Loucy (cell line): ENCODE measurements around the gene ZNF236.

Experiments
- H2AFZ ChIP-seq: fragments of 200-600 bp; sonication (generic); 2 replicates; pipeline ENCODE4 v1.6.0; 2016; ENCODE audit warnings: antibody characterized with exemption, mild to moderate bottlenecking, low read length, moderate library complexity
- H3F3A ChIP-seq: fragments of 200-600 bp; 2 replicates; pipeline ENCODE4 v1.6.0; 2016; ENCODE audit warnings: antibody characterized with exemption, low read depth, mild to moderate bottlenecking
- H3K27me3 ChIP-seq: fragments of 200-600 bp; sonication (generic); 2 replicates; pipeline ENCODE4 v1.6.1; 2014; ENCODE audit warnings: low read length, mild to moderate bottlenecking; ENCODE audit not compliant: insufficient read depth, poor library complexity, severe bottlenecking
- H3K36me3 ChIP-seq: fragments of 200-600 bp; sonication (generic); 2 replicates; pipeline ENCODE4 v1.6.1; 2016; ENCODE audit warnings: low read length; ENCODE audit not compliant: insufficient read depth
- H3K4me1 ChIP-seq: fragments of 200-600 bp; sonication (generic); 2 replicates; pipeline ENCODE4 v1.5.1; 2014; ENCODE audit warnings: low read length, mild to moderate bottlenecking; ENCODE audit not compliant: insufficient read depth, poor library complexity, severe bottlenecking
- H3K4me2 ChIP-seq: fragments of 200-600 bp; sonication (generic); 2 replicates; pipeline ENCODE4 v1.6.0; 2014; ENCODE audit warnings: antibody characterized with exemption, low read length, low read depth, mild to moderate bottlenecking; ENCODE audit not compliant: poor library complexity, severe bottlenecking
- H3K4me3 ChIP-seq: fragments of 200-600 bp; sonication (generic); 2 replicates; pipeline ENCODE4 v1.5.1; 2014; ENCODE audit warnings: low read length, mild to moderate bottlenecking, mixed read lengths; ENCODE audit not compliant: poor library complexity, severe bottlenecking
- H3K79me2 ChIP-seq: fragments of 200-600 bp; sonication (generic); 2 replicates; pipeline ENCODE4 v1.6.1; 2014; ENCODE audit warnings: low read length; ENCODE audit not compliant: insufficient read depth
- H3K9ac ChIP-seq: fragments of 200-600 bp; sonication (generic); 2 replicates; pipeline ENCODE4 v1.6.0; 2014; ENCODE audit warnings: mild to moderate bottlenecking, low read depth, low read length, moderate library complexity; ENCODE audit not compliant: poor library complexity, severe bottlenecking
- H3K9me2 ChIP-seq: fragments of 200-600 bp; sonication (generic); replicated peaks from 2 replicates; pipeline ENCODE4 v1.6.1; 2016; ENCODE audit warnings: low read depth, low read length, mixed read lengths
- H3K9me3 ChIP-seq: fragments of 200-600 bp; sonication (generic); 2 replicates; pipeline ENCODE4 v1.6.1; 2014; ENCODE audit warnings: mild to moderate bottlenecking, antibody characterized with exemption, low read length, low read depth; ENCODE audit not compliant: insufficient read depth
- H4K20me1 ChIP-seq: fragments of 200-600 bp; sonication (generic); 2 replicates; pipeline ENCODE4 v1.6.0; 2014; ENCODE audit warnings: antibody characterized with exemption, low read length, mild to moderate bottlenecking; ENCODE audit not compliant: insufficient read depth, poor library complexity, severe bottlenecking
- CTCF ChIP-seq: fragments of 200-600 bp; sonication (generic); conservative IDR thresholded peaks from 2 replicates; pipeline ENCODE4 v1.5.1; 2014; ENCODE audit warnings: mild to moderate bottlenecking, antibody characterized with exemption, low read length
- EZH2phosphoT487 ChIP-seq: fragments of 200-600 bp; IDR thresholded peaks from 2 replicates; pipeline ENCODE4 v1.6.1; 2018; ENCODE audit warnings: antibody characterized with exemption, mild to moderate bottlenecking, moderate library complexity, borderline replicate concordance

The ZNF236 gene

GRCh38 chr18:76875390-76876325, 53.3 kb downstream of the ZNF236 start:
- Histone ChIP-seq H3K9ac (no peak overlapping the region), H3F3A (no peaks in the 10 kb centered on the region), H3K79me2 (no peaks in the 10 kb centered on the region), H2AFZ (no peak overlapping the region), H3K4me2 (no peak overlapping the region), H3K9me3 (no peaks in the 10 kb centered on the region), H3K9me2 (no peaks in the 10 kb centered on the region), H3K36me3 (peaks cover 40% of the 10 kb centered on the region; the same call in 1 of the 2 replicates), H3K4me1 (no peaks in the 10 kb centered on the region), H4K20me1 (no peaks in the 10 kb centered on the region), H3K27me3 (no peaks in the 10 kb centered on the region), H3K4me3 (no peak overlapping the region)
- TF ChIP-seq CTCF (peak; percentile 87), EZH2phosphoT487 (no peak)

DNA sequence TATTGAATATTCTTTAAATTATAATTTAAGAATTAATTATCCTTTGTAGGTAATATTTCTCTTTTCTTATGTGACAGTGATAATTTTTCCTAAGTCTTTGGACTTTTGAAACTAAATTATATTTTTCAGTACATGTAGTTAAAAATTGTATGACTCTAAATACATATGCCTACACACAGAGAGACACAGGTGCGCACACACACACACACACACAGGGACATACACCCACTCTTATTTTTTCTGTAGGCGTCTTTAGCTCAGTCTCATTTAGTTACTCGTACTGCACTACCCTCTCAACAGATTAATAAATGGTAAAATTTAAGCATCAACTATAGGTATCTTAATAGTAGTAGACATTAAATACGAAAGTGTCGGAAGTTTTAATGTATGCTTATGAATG, 56.1 kb downstream of the ZNF236 start:
- Histone ChIP-seq H3F3A (no peaks in the 10 kb centered on the region), H3K79me2 (no peaks in the 10 kb centered on the region), H3K9ac (no peak overlapping the region), H3K27me3 (no peaks in the 10 kb centered on the region), H3K4me3 (no peak overlapping the region), H3K4me1 (no peaks in the 10 kb centered on the region), H3K36me3 (peaks cover 52% of the 10 kb centered on the region; the same call in 1 of the 2 replicates), H3K9me2 (no peaks in the 10 kb centered on the region), H2AFZ (no peak overlapping the region), H4K20me1 (no peaks in the 10 kb centered on the region), H3K4me2 (no peak overlapping the region), H3K9me3 (no peaks in the 10 kb centered on the region)
- no peak for TF ChIP-seq CTCF
- TF ChIP-seq EZH2phosphoT487, result no peak

DNA sequence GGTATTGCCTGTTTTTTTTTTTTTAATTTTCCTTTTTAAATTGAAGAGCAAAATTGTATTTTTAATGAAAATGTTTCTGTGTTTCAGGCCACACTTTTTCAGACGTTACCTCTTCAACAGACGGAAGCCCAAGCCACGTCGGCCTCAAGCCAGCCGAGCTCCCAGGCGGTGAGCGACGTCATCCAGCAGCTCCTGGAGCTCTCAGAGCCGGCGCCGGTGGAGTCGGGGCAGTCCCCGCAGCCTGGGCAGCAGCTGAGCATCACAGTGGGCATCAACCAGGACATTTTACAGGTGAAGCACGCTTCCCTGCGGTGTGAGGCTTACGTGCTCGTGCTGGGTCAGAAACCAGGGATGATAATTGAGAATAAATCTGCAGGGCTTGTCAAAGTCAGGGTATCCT, 57.7 kb downstream of the ZNF236 start:
- no peak overlapping the region for H3K4me2 ChIP-seq
- no peak overlapping the region for H3K9ac ChIP-seq
- H3K79me2 ChIP-seq, result no peaks in the 10 kb centered on the region
- no peaks in the 10 kb centered on the region for H3K9me3 ChIP-seq
- TF ChIP-seq EZH2phosphoT487 (no peak), CTCF (no peak)
- H3F3A ChIP-seq, result no peaks in the 10 kb centered on the region
- H3K36me3 ChIP-seq, result peaks cover 58% of the 10 kb centered on the region; the same call in 1 of the 2 replicates
- no peaks in the 10 kb centered on the region for H4K20me1 ChIP-seq
- no peak overlapping the region for H3K4me3 ChIP-seq
- no peaks in the 10 kb centered on the region for H3K27me3 ChIP-seq
- H3K4me1 ChIP-seq, result no peaks in the 10 kb centered on the region
- no peaks in the 10 kb centered on the region for H3K9me2 ChIP-seq
- H2AFZ ChIP-seq, result no peak overlapping the region
